ENCODE data around the gene TMSB4X. TPM values are rescaled to one million over a fixed set of nuclear protein-coding genes. Genes with fewer than 3 reads are reported as not detected.

Gene TMSB4X
- total RNA-seq, 2 donors from 2014 or later = 3,844 to 4,288 TPM

- H3K9ac ChIP-seq (ENCODE audit: low read depth in 2 of 2, low read length in 2 of 2) = no peak overlapping the region
- H3K27ac ChIP-seq = peak overlapping the region; percentile 54
- DNase-seq = no peak
- TF ChIP-seq CTCF (IDR thresholded peaks at IDR 0.05) = no peak
- no peaks in the 10 kb centered on the region for H3K36me3 ChIP-seq
- H3K27me3 ChIP-seq = no peaks in the 10 kb centered on the region
- intact Hi-C loops (cut with DNase I) = no loop called here
- H3K4me1 ChIP-seq = no peaks in the 10 kb centered on the region
- no peaks in the 10 kb centered on the region for H3K9me3 ChIP-seq
- H3K4me3 ChIP-seq = no peak overlapping the region
These were observed 18.9 kb downstream of the TMSB4X start for GRCh38 chrX:12993826-12994225.

- no peaks in the 10 kb centered on the region for H3K36me3 ChIP-seq
- DNase-seq = no peak
- peak overlapping the region; percentile 54 for H3K27ac ChIP-seq
- intact Hi-C loops (cut with DNase I) = no loop called here
- no peak overlapping the region for H3K4me3 ChIP-seq
- H3K9ac ChIP-seq (ENCODE audit: low read depth in 2 of 2, low read length in 2 of 2) = no peak overlapping the region
- H3K9me3 ChIP-seq = no peaks in the 10 kb centered on the region
- no peaks in the 10 kb centered on the region for H3K4me1 ChIP-seq
- TF ChIP-seq CTCF (IDR thresholded peaks at IDR 0.05) = no peak
- H3K27me3 ChIP-seq = no peaks in the 10 kb centered on the region
These were observed 19.4 kb downstream of the TMSB4X start for GRCh38 chrX:12994321-12994720.

- Histone ChIP-seq H3K36me3 (no peaks in the 10 kb centered on the region), H3K9ac (ENCODE audit: low read depth in 2 of 2, low read length in 2 of 2) (peak overlapping the region in 1 of 2 donors; percentile 62), H3K4me1 (no peaks in the 10 kb centered on the region), H3K27ac (no peak overlapping the region), H3K9me3 (no peaks in the 10 kb centered on the region), H3K4me3 (no peak overlapping the region), H3K27me3 (no peaks in the 10 kb centered on the region)
- DNase-seq = no peak
- intact Hi-C loops (cut with DNase I) = no loop called here
- no peak for TF ChIP-seq CTCF (IDR thresholded peaks at IDR 0.05)
These were observed 22.1 kb downstream of the TMSB4X start for GRCh38 chrX:12996934-12997435.

- no peaks in the 10 kb centered on the region for H3K9me3 ChIP-seq
- no peaks in the 10 kb centered on the region for H3K27me3 ChIP-seq
- peaks cover 9% of the 10 kb centered on the region for H3K4me1 ChIP-seq
- no peak for TF ChIP-seq CTCF (IDR thresholded peaks at IDR 0.05)
- H3K4me3 ChIP-seq = no peak overlapping the region
- DNase-seq = no peak
- no peaks in the 10 kb centered on the region for H3K36me3 ChIP-seq
- peak overlapping the region in 1 of 2 donors; percentile 62 for H3K9ac ChIP-seq (ENCODE audit: low read depth in 2 of 2, low read length in 2 of 2)
- intact Hi-C loops (cut with DNase I) = no loop called here
- peak overlapping the region; percentile 49 for H3K27ac ChIP-seq
These were observed 23.2 kb downstream of the TMSB4X start for GRCh38 chrX:12997906-12998687.

- Histone ChIP-seq H3K9ac (ENCODE audit: low read depth in 2 of 2, low read length in 2 of 2) (peak overlapping the region in 1 of 2 donors; percentile 22), H3K27ac (no peak overlapping the region), H3K36me3 (no peaks in the 10 kb centered on the region), H3K4me1 (peaks cover 9% of the 10 kb centered on the region), H3K27me3 (no peaks in the 10 kb centered on the region), H3K4me3 (no peak overlapping the region), H3K9me3 (no peaks in the 10 kb centered on the region)
- no peak for TF ChIP-seq CTCF (IDR thresholded peaks at IDR 0.05)
- no peak for DNase-seq
- intact Hi-C loops (cut with DNase I) = no loop called here
These were observed 24.5 kb downstream of the TMSB4X start for GRCh38 chrX:12999422-12999821.

Measured in colonic mucosa (tissue), 4 donors.